Cardiac fibroblast (primary cell): ENCODE measurements around the gene NLRP4.

Source experiments
- DNase-seq, 2 donors: peaks; one replicate each; pipeline versions ENCODE4 v3.0.0 to v3.0.0-alpha.2; 2010; ENCODE audit warnings: low read depth in 2 of 2
- H3K4me3 ChIP-seq, 2 donors: replicated peaks in 1 of 2; 1 replicate in 1 of 2; 2 replicates in 1 of 2; pipeline ENCODE4 v1.5.1; 2011; ENCODE audit warnings: low read depth in 2 of 2, low read length in 2 of 2, mild to moderate bottlenecking in 2 of 2, moderate library complexity in 1 of 2
- TF ChIP-seq, protein P1 (sequence below): IDR thresholded peaks from one replicate; pipeline ENCODE4 v1.5.1; 2011; ENCODE audit warnings: low read depth, mild to moderate bottlenecking, low read length, inconsistent platforms

NLRP4 gene

DNA sequence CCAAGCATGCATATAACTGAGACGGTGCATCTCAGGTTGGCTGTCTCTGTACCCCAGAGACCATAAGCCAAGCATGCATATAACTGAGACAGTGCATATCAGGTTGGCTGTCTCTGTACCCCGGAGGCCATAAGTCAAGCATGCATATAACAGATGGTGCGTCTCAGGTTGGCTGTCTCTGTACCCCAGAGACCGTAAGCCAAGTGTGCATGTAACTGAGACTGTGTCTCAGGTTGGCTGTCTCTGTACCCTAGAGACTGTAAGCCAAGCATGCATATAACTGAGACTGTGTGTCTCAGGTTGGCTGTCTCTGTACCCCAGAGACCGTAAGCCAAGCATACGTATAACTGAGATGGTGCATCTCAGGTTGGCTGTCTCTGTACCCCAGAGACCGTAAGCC, 30.8 kb downstream of the NLRP4 start:
- no peak overlapping the region for H3K4me3 ChIP-seq
- DNase-seq: no peak
- TF ChIP-seq, protein P1, sequence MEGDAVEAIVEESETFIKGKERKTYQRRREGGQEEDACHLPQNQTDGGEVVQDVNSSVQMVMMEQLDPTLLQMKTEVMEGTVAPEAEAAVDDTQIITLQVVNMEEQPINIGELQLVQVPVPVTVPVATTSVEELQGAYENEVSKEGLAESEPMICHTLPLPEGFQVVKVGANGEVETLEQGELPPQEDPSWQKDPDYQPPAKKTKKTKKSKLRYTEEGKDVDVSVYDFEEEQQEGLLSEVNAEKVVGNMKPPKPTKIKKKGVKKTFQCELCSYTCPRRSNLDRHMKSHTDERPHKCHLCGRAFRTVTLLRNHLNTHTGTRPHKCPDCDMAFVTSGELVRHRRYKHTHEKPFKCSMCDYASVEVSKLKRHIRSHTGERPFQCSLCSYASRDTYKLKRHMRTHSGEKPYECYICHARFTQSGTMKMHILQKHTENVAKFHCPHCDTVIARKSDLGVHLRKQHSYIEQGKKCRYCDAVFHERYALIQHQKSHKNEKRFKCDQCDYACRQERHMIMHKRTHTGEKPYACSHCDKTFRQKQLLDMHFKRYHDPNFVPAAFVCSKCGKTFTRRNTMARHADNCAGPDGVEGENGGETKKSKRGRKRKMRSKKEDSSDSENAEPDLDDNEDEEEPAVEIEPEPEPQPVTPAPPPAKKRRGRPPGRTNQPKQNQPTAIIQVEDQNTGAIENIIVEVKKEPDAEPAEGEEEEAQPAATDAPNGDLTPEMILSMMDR: no peak

DNA sequence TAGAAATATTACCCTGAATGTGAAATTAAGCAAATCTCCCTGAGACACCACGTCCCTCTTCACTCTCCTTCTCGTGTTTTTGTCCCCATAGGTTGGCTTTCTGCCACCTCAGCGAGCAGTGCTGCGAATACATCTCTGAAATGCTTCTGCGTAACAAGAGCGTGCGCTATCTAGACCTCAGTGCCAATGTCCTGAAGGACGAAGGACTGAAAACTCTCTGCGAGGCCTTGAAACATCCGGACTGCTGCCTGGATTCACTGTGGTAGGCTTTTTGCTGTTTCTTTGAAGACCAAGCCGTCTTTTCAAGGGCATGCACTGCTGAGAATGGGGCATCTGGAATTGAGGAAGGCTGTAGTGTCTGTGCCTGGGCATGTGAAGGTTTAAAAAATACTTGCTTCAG, 34.4 kb downstream of the NLRP4 start:
- TF ChIP-seq, protein P1: no peak
- no peak overlapping the region for H3K4me3 ChIP-seq
- no peak for DNase-seq

DNA sequence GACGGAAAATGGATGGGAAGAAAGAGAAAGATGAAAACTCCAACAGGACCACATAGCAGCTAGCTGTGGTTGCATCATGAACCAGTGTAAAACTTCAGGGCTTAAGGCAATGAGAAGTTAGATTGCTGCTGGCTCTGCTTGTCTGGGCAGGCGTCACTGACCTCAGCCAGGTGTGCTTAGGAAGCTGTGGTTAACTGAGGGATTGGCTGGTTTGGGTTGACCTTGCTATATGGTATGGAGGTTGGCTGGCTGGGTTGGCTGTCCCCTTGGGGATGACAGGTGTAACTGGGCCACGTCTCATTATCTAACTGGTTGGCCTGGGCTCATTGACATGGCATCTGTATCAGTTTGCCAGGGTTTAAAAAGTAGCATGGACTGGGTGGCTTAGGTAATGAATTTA, 40.9 kb downstream of the NLRP4 start:
- no peak for DNase-seq
- H3K4me3 ChIP-seq: no peak overlapping the region
- TF ChIP-seq, protein P1: no peak

DNA sequence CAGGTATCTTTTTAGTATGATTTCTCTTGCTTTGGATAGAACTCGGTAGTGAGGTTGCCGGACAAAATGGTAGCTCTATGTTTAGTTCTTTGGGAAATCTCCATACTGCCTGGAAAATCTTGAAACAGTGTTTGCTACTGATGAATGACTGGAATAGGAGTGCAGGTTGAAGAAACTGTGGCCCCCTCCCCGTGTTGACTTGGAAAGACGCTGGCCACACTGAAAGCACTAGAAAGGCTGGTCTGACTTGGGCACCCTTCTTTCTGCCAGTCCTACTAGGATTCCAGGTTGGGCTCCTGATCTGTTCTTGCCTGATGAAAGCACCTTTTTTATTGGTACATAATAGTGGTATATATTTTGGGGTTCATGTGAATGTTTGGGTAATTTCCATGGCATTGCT, 46.3 kb downstream of the NLRP4 start:
- no peak overlapping the region for H3K4me3 ChIP-seq
- no peak for DNase-seq
- TF ChIP-seq, protein P1: no peak

DNA sequence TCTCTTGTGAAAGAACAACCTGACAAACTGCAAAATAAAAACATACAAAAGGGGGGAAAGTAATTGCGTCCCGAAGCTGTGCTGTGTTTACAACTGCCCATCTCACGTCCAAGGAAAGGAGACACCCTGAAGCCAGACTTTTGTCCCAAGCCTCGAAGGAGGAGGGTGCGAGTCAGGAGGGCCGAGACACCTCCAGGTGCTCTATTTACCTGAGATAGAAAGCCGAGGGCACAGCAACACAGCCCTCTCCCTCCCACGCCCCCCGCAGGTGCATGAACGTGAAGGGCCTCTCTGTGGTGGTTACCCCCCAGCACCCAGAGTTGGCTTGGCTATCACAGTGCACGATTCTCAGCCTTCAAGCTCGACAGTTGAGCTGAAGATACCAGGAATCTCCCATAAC, 62.6 kb downstream of the NLRP4 start:
- TF ChIP-seq, protein P1: no peak
- no peak for DNase-seq
- H3K4me3 ChIP-seq: no peak overlapping the region

DNA sequence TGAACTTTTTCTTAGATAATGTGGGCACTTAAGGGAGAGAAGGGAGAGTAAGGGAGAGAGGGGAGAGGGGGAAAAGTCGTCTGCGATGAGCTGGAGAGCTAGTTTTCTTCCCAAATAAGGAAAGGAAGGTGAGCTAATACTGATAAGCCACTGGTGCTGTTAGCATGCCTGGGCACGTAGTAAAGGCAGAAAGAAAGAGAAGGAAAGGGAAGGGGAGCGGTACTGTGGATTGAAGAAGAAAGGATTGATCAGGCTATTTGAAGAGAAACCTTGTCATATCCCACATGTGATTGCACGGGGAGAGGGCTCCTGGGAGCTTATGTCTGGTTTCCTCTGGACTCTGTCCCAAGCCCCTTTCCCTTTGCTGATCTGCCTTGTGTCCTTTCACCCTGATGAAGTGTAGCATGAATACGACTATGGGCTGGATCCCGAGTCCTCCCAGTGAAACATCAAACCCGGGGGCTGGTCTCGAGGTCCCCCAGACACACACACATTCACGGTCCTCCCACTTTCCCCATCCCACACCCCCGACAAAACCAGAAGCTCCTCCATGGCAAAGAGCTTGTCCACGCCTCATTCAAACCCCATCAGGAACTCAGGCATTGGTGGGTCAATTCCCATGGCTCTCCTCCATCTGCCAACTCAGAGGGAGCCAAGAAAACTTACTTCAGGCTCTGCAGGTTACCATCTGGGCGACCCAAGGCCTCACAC, 65.2 kb downstream of the NLRP4 start:
- no peak overlapping the region for H3K4me3 ChIP-seq
- DNase-seq: no peak
- TF ChIP-seq, protein P1: no peak

DNA sequence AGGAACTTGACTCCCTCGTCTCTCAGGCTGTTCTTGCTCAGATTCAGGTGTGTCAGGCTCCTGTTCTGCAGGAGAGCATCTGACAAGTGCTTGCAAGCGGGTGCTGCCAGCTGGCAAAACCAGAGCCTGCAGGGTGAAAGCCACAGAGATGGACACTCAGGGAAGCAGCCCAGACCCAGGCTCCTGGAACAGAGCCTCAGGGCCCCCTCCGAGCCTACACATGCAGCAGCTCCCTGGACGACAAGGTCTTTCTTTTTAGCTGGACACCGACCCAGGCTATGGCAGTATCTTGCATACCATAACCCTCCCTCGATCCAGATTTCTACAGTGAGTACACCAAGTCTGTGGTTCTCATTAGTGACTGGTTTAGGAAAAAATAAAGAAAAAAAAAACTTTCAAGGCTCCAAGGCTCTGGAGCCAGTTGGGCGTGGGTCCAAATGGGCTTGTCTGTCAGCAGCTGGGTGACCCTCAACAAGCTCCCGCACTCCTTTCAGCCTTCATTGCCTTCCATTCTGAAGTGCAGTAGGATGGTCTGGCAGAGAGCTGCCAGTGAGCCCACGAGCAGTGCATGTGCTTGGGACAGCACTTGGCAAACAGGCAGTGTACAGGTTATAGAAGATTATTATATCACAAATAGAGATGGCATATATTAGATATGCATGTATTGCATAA, 65.9 kb downstream of the NLRP4 start:
- TF ChIP-seq, protein P1: no peak
- no peak for DNase-seq
- H3K4me3 ChIP-seq: no peak overlapping the region
